GM23338 (cell line): ENCODE results near the gene ADCY5.

Experiments
- CREB1 ChIP-seq: fragments of 250-450 bp; sonication (Bioruptor Pico); IDR thresholded peaks from 2 replicates; pipeline ENCODE4 v1.5.0; 2020; ENCODE audit warnings: low read depth, mild to moderate bottlenecking, moderate library complexity
- CTCF ChIP-seq, 2 experiments: fragments of 200-600 bp in 1 of 2; sonication (generic) in 1 of 2; conservative IDR thresholded peaks; 2 replicates each; pipeline versions ENCODE4 v1.5.1 to v1.6.1; 2016 to 2017; ENCODE audit warnings: antibody characterized with exemption in 2 of 2, low read depth in 2 of 2, mild to moderate bottlenecking in 2 of 2, moderate library complexity in 1 of 2
- ETS1 ChIP-seq: IDR thresholded peaks from 2 replicates; pipeline ENCODE4 v1.6.1; 2016; ENCODE audit warnings: antibody characterized with exemption
- EZH2 ChIP-seq: fragments of 200-600 bp; sonication (generic); IDR thresholded peaks from one replicate; pipeline ENCODE4 v1.8.0; 2017; ENCODE audit warnings: antibody characterized with exemption, mild to moderate bottlenecking, low read depth; ENCODE audit not compliant: unreplicated experiment
- EZH2phosphoT487 ChIP-seq: fragments of 200-600 bp; sonication (generic); IDR thresholded peaks from one replicate; pipeline ENCODE4 v1.8.1; 2018; ENCODE audit warnings: antibody characterized with exemption; ENCODE audit not compliant: unreplicated experiment
- JUNB ChIP-seq: IDR thresholded peaks from one replicate; pipeline ENCODE4 v1.6.1; 2016; ENCODE audit warnings: antibody characterized with exemption; ENCODE audit not compliant: unreplicated experiment
- NANOG ChIP-seq: IDR thresholded peaks from 2 replicates; pipeline ENCODE4 v1.6.1; 2016; ENCODE audit warnings: antibody characterized with exemption, borderline replicate concordance
- POLR2AphosphoS5 ChIP-seq: IDR thresholded peaks from 2 replicates; pipeline ENCODE4 v1.6.1; 2016; ENCODE audit warnings: antibody characterized with exemption, low read depth
- REST ChIP-seq: IDR thresholded peaks from one replicate; pipeline ENCODE4 v1.6.1; 2018; ENCODE audit warnings: antibody characterized with exemption; ENCODE audit not compliant: unreplicated experiment
- ZNF331 ChIP-seq: fragments of 250-450 bp; sonication (Bioruptor Pico); IDR thresholded peaks from 2 replicates; pipeline ENCODE4 v1.5.0; 2020; ENCODE audit warnings: low read depth, mild to moderate bottlenecking, moderate library complexity
- ZNF462 ChIP-seq: fragments of 250-450 bp; sonication (Bioruptor Pico); IDR thresholded peaks from 2 replicates; pipeline ENCODE4 v1.5.0; 2020; ENCODE audit warnings: mild to moderate bottlenecking, moderate library complexity

- no peak for TF ChIP-seq CTCF (conservative IDR thresholded peaks at IDR 0.05; ENCODE audit: low read depth in 2 of 2)
- no peak for TF ChIP-seq POLR2AphosphoS5
- TF ChIP-seq EZH2phosphoT487, result no peak
- no peak for TF ChIP-seq NANOG
- TF ChIP-seq EZH2, result no peak
- TF ChIP-seq REST, result no peak
- no peak for TF ChIP-seq ETS1
- TF ChIP-seq ZNF462 (CRISPR knock-in tag), result no peak
- no peak for TF ChIP-seq CREB1 (CRISPR knock-in tag)
- TF ChIP-seq ZNF331, result no peak
- TF ChIP-seq JUNB, result no peak
Measured at GRCh38 chr3:123284399-123285010, 164.4 kb downstream of the ADCY5 start.
